B cell (primary cell): ENCODE measurements around the gene ZNHIT1. TPM values are rescaled to one million over a fixed set of nuclear protein-coding genes. Genes with fewer than 3 reads are reported as not detected.
A peak's percentile ranks its signal among the peaks of the same experiment; 100 is the strongest.

Experiments
- ATAC-seq: fragments of 200-7000 bp; cut with Tn5 transposase; one replicate; pipeline ENCODE4 v1.10.0; 2021; ENCODE audit warnings: low read depth, mild to moderate bottlenecking, moderate number of reproducible peaks, moderate library complexity
- CTCF ChIA-PET: fragments of 350-600 bp; sonication (Branson Sonifier 250); formaldehyde crosslinking; loops from one replicate; lab custom pipeline; 2021; ENCODE audit warnings: antibody characterized with exemption, inconsistent platforms; lab: Charles Lee
- POLR2A ChIA-PET: fragments of 350-600 bp; sonication (Branson Sonifier 250); formaldehyde crosslinking; loops from one replicate; lab custom pipeline; 2021; ENCODE audit warnings: antibody characterized with exemption; lab: Charles Lee
- DNase-seq: peaks from one replicate; pipeline ENCODE4 v3.0.0; 2013
- H2AFZ ChIP-seq: 2 replicates; pipeline ENCODE4 v1.6.1; 2012; ENCODE audit warnings: mild to moderate bottlenecking, low read depth, low read length; ENCODE audit not compliant: insufficient read depth, poor library complexity, severe bottlenecking
- H3K27ac ChIP-seq, 2 donors: 1 replicate in 1 of 2; 2 replicates in 1 of 2; pipeline ENCODE4 v1.5.1; 2012 to 2013; ENCODE audit warnings: low read length in 2 of 2, mild to moderate bottlenecking in 2 of 2, moderate library complexity in 1 of 2
- H3K27me3 ChIP-seq, 4 experiments: fragments of 200-600 bp in 1 of 4; sonication (generic) in 1 of 4; replicated peaks in 1 of 4; 1 replicate in 2 of 4; 2 replicates in 2 of 4; pipeline versions ENCODE4 v1.6.1 to v1.7.0; 2013 to 2016; ENCODE audit warnings: low read length in 3 of 4, mild to moderate bottlenecking in 2 of 4, mixed read lengths in 1 of 4, moderate library complexity in 1 of 4; ENCODE audit not compliant: insufficient read depth in 4 of 4, control insufficient read depth in 3 of 4; ENCODE audit errors: control extremely low read depth in 1 of 4
- H3K36me3 ChIP-seq, 2 experiments: replicated peaks in 1 of 2; 1 replicate in 1 of 2; 2 replicates in 1 of 2; pipeline versions ENCODE4 v1.6.1 to v1.7.1; 2013; ENCODE audit warnings: low read length in 1 of 2; ENCODE audit not compliant: insufficient read depth in 2 of 2, control insufficient read depth in 1 of 2; ENCODE audit errors: control extremely low read depth in 1 of 2, extremely low read depth in 1 of 2
- H3K4me1 ChIP-seq, 2 donors: fragments of 200-600 bp in 1 of 2; sonication (generic) in 1 of 2; 1 replicate in 1 of 2; 2 replicates in 1 of 2; pipeline versions ENCODE4 v1.5.1 to v1.6.1; 2013 to 2017; ENCODE audit warnings: low read length in 2 of 2; ENCODE audit not compliant: control insufficient read depth in 2 of 2, insufficient read depth in 2 of 2
- H3K4me2 ChIP-seq: replicated peaks from 2 replicates; pipeline ENCODE3; 2012; ENCODE audit warnings: mild to moderate bottlenecking, low read depth, low read length; ENCODE audit not compliant: poor library complexity, severe bottlenecking
- H3K4me3 ChIP-seq, 5 experiments: fragments of 200-600 bp in 1 of 5; sonication (generic) in 1 of 5; 1 replicate in 3 of 5; 2 replicates in 2 of 5; pipeline versions ENCODE4 v1.5.1 to v1.7.0; 2011 to 2016; ENCODE audit warnings: low read length in 4 of 5, mild to moderate bottlenecking in 4 of 5, low read depth in 2 of 5, control low read depth in 1 of 5, moderate library complexity in 1 of 5; ENCODE audit not compliant: insufficient read depth in 1 of 5; ENCODE audit errors: control extremely low read depth in 1 of 5, extremely low read depth in 1 of 5
- H3K79me2 ChIP-seq: fragments of 200-600 bp; sonication (generic); one replicate; pipeline ENCODE4 v1.6.0; 2016; ENCODE audit warnings: low read length; ENCODE audit not compliant: control insufficient read depth, insufficient read depth
- H3K9ac ChIP-seq: fragments of 200-600 bp; sonication (generic); 2 replicates; pipeline ENCODE4 v1.6.1; 2017; ENCODE audit warnings: mild to moderate bottlenecking, low read length, moderate library complexity
- H3K9me3 ChIP-seq, 3 donors: one replicate each; pipeline versions ENCODE4 v1.6.1 to v1.7.1; 2013; ENCODE audit warnings: low read length in 2 of 3; ENCODE audit not compliant: control insufficient read depth in 2 of 3, insufficient read depth in 1 of 3; ENCODE audit errors: control extremely low read depth in 1 of 3
- H4K20me1 ChIP-seq: 2 replicates; pipeline ENCODE4 v1.6.0; 2012; ENCODE audit warnings: mild to moderate bottlenecking, low read length; ENCODE audit not compliant: insufficient read depth, control insufficient read depth, poor library complexity, severe bottlenecking
- H3K27ac Mint-ChIP-seq: one replicate; pipeline ENCODE4 v1.8.0; 2021; ENCODE audit warnings: mixed read lengths
- H3K27me3 Mint-ChIP-seq: one replicate; pipeline ENCODE4 v1.8.0; 2021; ENCODE audit warnings: mixed read lengths
- H3K4me1 Mint-ChIP-seq: one replicate; pipeline ENCODE4 v1.8.0; 2021; ENCODE audit warnings: mixed read lengths
- H3K4me3 Mint-ChIP-seq: one replicate; pipeline ENCODE4 v1.8.0; 2021; ENCODE audit warnings: mixed read lengths
- H3K9me3 Mint-ChIP-seq: one replicate; pipeline ENCODE4 v1.8.0; 2022; ENCODE audit warnings: mixed read lengths; ENCODE audit not compliant: insufficient read depth
- CTCF ChIP-seq: fragments of 200-600 bp; IDR thresholded peaks from one replicate; pipeline ENCODE4 v1.8.0; 2022; ENCODE audit warnings: antibody characterized with exemption, mild to moderate bottlenecking
- EZH2 ChIP-seq: IDR thresholded peaks from 2 replicates; pipeline ENCODE4 v1.6.1; 2012; ENCODE audit warnings: borderline replicate concordance, low read depth, mild to moderate bottlenecking, moderate library complexity, low read length; ENCODE audit not compliant: insufficient read depth, poor library complexity, severe bottlenecking
- WGBS: methylation state at CpG from one replicate; pipeline ENCODE4 v1.1.5; 2013; ENCODE audit warnings: missing lambda C conversion rate; ENCODE audit not compliant: insufficient coverage; 5-methylcytosine and 5-hydroxymethylcytosine counted together
- intact Hi-C: fragments of 100-400 bp; cut with micrococcal nuclease; formaldehyde crosslinking; loops from one replicate; pipeline ENCODE4 v1.10.0; 2022
- polyA plus RNA-seq: library from polyadenylated mRNA; depleted of rRNA; stranded (reverse); fragments of >200 nt; gene quantifications from 2 replicates; pipeline ENCODE4 v1.2.3, GENCODE V29; 2012
- total RNA-seq, 2 donors: library from RNA; stranded (reverse); fragments of 120-200 nt in 1 of 2; gene quantifications; 1 replicate in 1 of 2; 2 replicates in 1 of 2; pipeline versions ENCODE4 v1.2.3 to v1.2.4, GENCODE V29; 2013 to 2022

The ZNHIT1 gene
- total and polyA plus RNA-seq, 2 donors (not counting 1 experiment from before 2014, with no cell fraction given): 28.5 to 37.3 TPM

DNA sequence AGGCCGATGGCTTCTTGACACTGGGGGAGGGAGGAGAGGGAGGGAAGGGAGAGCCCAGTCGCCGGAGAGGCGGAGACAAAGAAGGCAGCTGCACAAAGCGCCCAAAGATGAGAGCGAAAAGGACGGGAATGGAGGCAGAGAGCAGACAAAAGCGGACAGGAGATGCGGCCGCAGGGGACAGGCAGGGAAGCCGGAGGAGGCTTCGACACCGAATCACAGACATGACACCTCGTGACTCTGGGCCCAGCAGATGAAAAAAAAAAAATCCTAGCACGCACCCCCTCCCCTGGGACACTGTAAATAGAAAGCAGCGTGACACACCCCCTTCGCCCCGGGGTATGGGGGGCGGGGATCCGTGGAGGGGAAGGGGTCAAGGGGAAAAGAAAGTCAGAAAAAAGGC, 38.8 kb upstream of the ZNHIT1 start:
- ATAC-seq (peak; percentile 15), DNase-seq (peak; percentile 38)
- no peak overlapping the region for H3K27ac ChIP-seq
- no peaks in the 10 kb centered on the region for H3K9me3 Mint-ChIP-seq
- intact Hi-C loops: no loop called here
- H3K9ac ChIP-seq: peak overlapping the region; percentile 26
- H3K4me3 Mint-ChIP-seq: peak overlapping the region; percentile 73
- peak overlapping the region; percentile 66 for H3K4me2 ChIP-seq
- peaks cover 25% of the 10 kb centered on the region for H3K4me1 Mint-ChIP-seq
- CTCF ChIA-PET: no interaction called here
- H4K20me1 ChIP-seq: no peaks in the 10 kb centered on the region
- WGBS: 6% methylated on average over 10 of the region's 20 CpGs
- TF ChIP-seq CTCF (no peak), EZH2 (no peak)
- H3K4me3 ChIP-seq: peak overlapping the region in 1 of 5 experiments; percentile 29
- peaks cover 0 to 83% (median 47%) of the 10 kb centered on the region in 4 experiments for H3K27me3 ChIP-seq
- H3K9me3 ChIP-seq: peaks cover 0 to 6% (median 0%) of the 10 kb centered on the region in 3 donors
- H2AFZ ChIP-seq: no peak overlapping the region
- H3K27ac Mint-ChIP-seq: peak overlapping the region; percentile 32
- POLR2A ChIA-PET: interaction anchor here (0.6 kb wide), 1 partner anchor 327 kb away, joined by 7 read pairs; the partner anchor contains the start of gene SLC12A9
- no peaks in the 10 kb centered on the region for H3K36me3 ChIP-seq
- no peaks in the 10 kb centered on the region for H3K79me2 ChIP-seq
- H3K27me3 Mint-ChIP-seq: peaks cover 67% of the 10 kb centered on the region
- H3K4me1 ChIP-seq: peaks cover 23 to 24% of the 10 kb centered on the region in 2 donors

GRCh38 chr7:101179713-101180112, 38.3 kb upstream of the ZNHIT1 start:
- H2AFZ ChIP-seq: peak overlapping the region; percentile 10
- H3K4me3 ChIP-seq: peak overlapping the region in 1 of 5 experiments; percentile 29
- H3K27ac Mint-ChIP-seq: no peak overlapping the region
- H3K4me2 ChIP-seq: peak overlapping the region; percentile 66
- peaks cover 0 to 77% (median 44%) of the 10 kb centered on the region in 4 experiments for H3K27me3 ChIP-seq
- no peaks in the 10 kb centered on the region for H3K9me3 Mint-ChIP-seq
- peaks cover 17 to 19% of the 10 kb centered on the region in 2 donors for H3K4me1 ChIP-seq
- H3K27ac ChIP-seq: no peak overlapping the region
- H3K9ac ChIP-seq: peak overlapping the region; percentile 15
- intact Hi-C loops: no loop called here
- H3K36me3 ChIP-seq: no peaks in the 10 kb centered on the region
- H3K79me2 ChIP-seq: no peaks in the 10 kb centered on the region
- peaks cover 0 to under 1% (median 0%) of the 10 kb centered on the region in 3 donors for H3K9me3 ChIP-seq
- peaks cover 65% of the 10 kb centered on the region for H3K27me3 Mint-ChIP-seq
- H3K4me1 Mint-ChIP-seq: peaks cover 19% of the 10 kb centered on the region
- ChIA-PET POLR2A (no interaction called here), CTCF (no interaction called here)
- no peak for TF ChIP-seq CTCF
- TF ChIP-seq EZH2: no peak
- DNase-seq (no peak), ATAC-seq (peak; percentile 32)
- 7% methylated on average over 27 of the region's 27 CpGs for WGBS
- H4K20me1 ChIP-seq: no peaks in the 10 kb centered on the region
- H3K4me3 Mint-ChIP-seq: no peak overlapping the region
